Esophagus muscularis mucosa (tissue), 4 donors: ENCODE results near the gene TMX1. TPM values are rescaled to one million over a fixed set of nuclear protein-coding genes. Genes with fewer than 3 reads are reported as not detected.

Experiments used
- DNase-seq: peaks from one replicate; pipeline ENCODE4 v3.0.0-alpha.2; 2017; ENCODE audit errors: extremely low spot score
- H3K27ac ChIP-seq, 4 donors: fragments of 200-600 bp; sonication (generic); replicated peaks in 1 of 4; 1 replicate in 3 of 4; 2 replicates in 1 of 4; pipeline ENCODE4 v1.5.1; 2016 to 2019; ENCODE audit warnings: mild to moderate bottlenecking in 1 of 4
- H3K27me3 ChIP-seq, 4 donors: fragments of 200-600 bp; sonication (generic); one replicate each; pipeline versions ENCODE4 v1.5.1 to v1.6.0; 2016 to 2019
- H3K36me3 ChIP-seq, 4 donors: fragments of 200-600 bp; sonication (generic); one replicate each; pipeline ENCODE4 v1.5.1; 2016 to 2019
- H3K4me1 ChIP-seq, 4 donors: fragments of 200-600 bp; sonication (generic); one replicate each; pipeline ENCODE4 v1.5.1; 2016 to 2019
- H3K4me3 ChIP-seq, 4 donors: fragments of 200-600 bp; sonication (generic); 1 replicate in 2 of 4; 2 replicates in 2 of 4; pipeline ENCODE4 v1.5.1; 2016 to 2019; ENCODE audit warnings: mild to moderate bottlenecking in 4 of 4, moderate library complexity in 1 of 4
- H3K9me3 ChIP-seq, 4 donors: fragments of 200-600 bp; sonication (generic); 1 replicate in 3 of 4; 2 replicates in 1 of 4; pipeline ENCODE4 v1.5.1; 2016 to 2019
- EP300 ChIP-seq: sonication (generic); formaldehyde crosslinking; IDR thresholded peaks from one replicate; pipeline ENCODE4 v1.6.1; 2017; ENCODE audit warnings: antibody characterized with exemption
- POLR2A ChIP-seq: fragments of 450-650 bp; IDR thresholded peaks from one replicate; pipeline ENCODE4 v1.6.1; 2017; ENCODE audit warnings: antibody characterized with exemption, moderate library complexity, mild to moderate bottlenecking, low read depth
- POLR2AphosphoS5 ChIP-seq, 2 donors: sonication (generic); formaldehyde crosslinking; IDR thresholded peaks; one replicate each; pipeline ENCODE4 v1.6.1; 2017; ENCODE audit warnings: antibody characterized with exemption in 2 of 2
- WGBS: methylation state at CpG from one replicate; pipeline ENCODE4 v1.1.5; 2018; 5-methylcytosine and 5-hydroxymethylcytosine counted together
- intact Hi-C: fragments of 100-400 bp; cut with DNase I; formaldehyde crosslinking; loops from one replicate; pipeline ENCODE4 v1.15.1; 2023
- total RNA-seq, 4 donors: library from RNA; depleted of rRNA; stranded (reverse); fragments of >200 nt; gene quantifications; one replicate each; pipeline versions ENCODE4 v1.1.0 to v1.2.1, GENCODE V29; 2016
- TF ChIP-seq, protein P1 (sequence below), 3 experiments: fragments of 200-600 bp in 2 of 3; fragments of 450-650 bp in 1 of 3; sonication (generic) in 2 of 3; IDR thresholded peaks; one replicate each; pipeline ENCODE4 v1.5.1; 2017 to 2019; ENCODE audit warnings: antibody characterized with exemption in 3 of 3, mild to moderate bottlenecking in 2 of 3, moderate library complexity in 1 of 3

Gene TMX1
- total RNA-seq, 4 donors from 2014 or later: 17.6 to 24.1 (median 22.6) TPM

DNA sequence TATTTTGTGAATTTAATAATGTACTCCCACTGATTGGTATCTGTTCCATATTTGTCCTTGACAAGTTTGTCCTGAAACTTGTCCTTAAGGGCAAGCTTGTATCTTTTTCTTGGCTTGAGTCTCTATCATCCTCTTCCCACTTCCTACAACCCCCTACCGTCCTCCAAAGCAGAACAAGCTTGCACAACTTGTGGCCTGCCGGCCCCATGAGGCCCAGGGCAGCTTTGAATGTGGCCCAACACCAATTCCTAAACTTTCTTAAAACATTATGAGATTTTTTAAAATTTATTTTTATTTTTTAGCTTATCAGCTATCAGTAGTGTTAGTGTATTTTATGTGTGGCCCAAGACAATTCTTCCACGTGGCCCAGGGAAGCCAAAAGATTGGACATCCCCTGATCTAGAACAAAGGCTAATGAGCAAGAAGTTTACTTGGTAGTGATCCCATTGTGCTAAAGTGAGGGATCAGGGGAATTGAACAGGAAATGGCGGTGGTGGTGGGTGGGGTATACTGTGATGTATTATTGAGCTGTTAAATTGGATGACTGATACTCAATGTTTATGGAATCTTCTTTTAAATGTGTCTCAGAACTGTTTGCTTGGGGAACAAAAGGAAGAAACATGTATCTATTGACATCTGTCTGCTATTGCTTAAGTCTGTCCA lies 37.8 kb downstream of the TMX1 start:
- no peaks in the 10 kb centered on the region for H3K9me3 ChIP-seq
- H3K36me3 ChIP-seq: no peaks in the 10 kb centered on the region
- WGBS: 75% methylated on average over 4 of the region's 4 CpGs
- TF ChIP-seq EP300: no peak
- no peak for TF ChIP-seq POLR2AphosphoS5 (IDR thresholded peaks at IDR 0.05)
- TF ChIP-seq, protein P1, sequence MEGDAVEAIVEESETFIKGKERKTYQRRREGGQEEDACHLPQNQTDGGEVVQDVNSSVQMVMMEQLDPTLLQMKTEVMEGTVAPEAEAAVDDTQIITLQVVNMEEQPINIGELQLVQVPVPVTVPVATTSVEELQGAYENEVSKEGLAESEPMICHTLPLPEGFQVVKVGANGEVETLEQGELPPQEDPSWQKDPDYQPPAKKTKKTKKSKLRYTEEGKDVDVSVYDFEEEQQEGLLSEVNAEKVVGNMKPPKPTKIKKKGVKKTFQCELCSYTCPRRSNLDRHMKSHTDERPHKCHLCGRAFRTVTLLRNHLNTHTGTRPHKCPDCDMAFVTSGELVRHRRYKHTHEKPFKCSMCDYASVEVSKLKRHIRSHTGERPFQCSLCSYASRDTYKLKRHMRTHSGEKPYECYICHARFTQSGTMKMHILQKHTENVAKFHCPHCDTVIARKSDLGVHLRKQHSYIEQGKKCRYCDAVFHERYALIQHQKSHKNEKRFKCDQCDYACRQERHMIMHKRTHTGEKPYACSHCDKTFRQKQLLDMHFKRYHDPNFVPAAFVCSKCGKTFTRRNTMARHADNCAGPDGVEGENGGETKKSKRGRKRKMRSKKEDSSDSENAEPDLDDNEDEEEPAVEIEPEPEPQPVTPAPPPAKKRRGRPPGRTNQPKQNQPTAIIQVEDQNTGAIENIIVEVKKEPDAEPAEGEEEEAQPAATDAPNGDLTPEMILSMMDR (IDR thresholded peaks at IDR 0.05): no peak
- no peak for TF ChIP-seq POLR2A
- no peaks in the 10 kb centered on the region for H3K4me1 ChIP-seq
- H3K27me3 ChIP-seq: no peaks in the 10 kb centered on the region
- H3K27ac ChIP-seq: no peak overlapping the region
- no peak for DNase-seq
- H3K4me3 ChIP-seq: no peak overlapping the region
- intact Hi-C loops: no loop called here

DNA sequence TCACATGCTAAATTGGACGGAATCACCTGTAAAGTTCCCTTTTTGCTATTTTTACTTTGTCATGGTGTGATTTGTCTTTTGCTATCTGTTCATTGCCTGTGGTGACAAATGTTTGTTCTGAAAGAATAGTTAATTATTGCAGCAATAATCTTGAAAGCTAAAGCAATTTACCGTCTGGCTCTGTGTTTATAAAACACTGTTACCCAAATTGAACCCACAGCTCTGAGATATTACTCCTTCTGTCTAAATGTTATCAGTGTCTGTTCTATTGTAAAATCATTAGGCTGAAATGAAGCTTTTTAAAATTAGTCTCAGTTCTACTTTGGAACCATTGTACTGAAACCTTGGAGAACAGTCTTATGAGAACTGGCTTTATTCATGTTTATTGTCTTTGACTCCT lies 42.5 kb downstream of the TMX1 start:
- DNase-seq: no peak
- H3K4me1 ChIP-seq: peaks cover 0 to 9% (median 0%) of the 10 kb centered on the region in 4 donors
- intact Hi-C loops: loop anchor here (2.0 to 10.0 kb wide), 2 partner anchors 370 to 702 kb away; partner anchors contain the start of gene RTRAF
- 49% methylated on average over 2 of the region's 2 CpGs for WGBS
- TF ChIP-seq POLR2A (no peak), POLR2AphosphoS5 (IDR thresholded peaks at IDR 0.05) (no peak), EP300 (no peak)
- TF ChIP-seq, protein P1 (IDR thresholded peaks at IDR 0.05): no peak
- no peaks in the 10 kb centered on the region for H3K36me3 ChIP-seq
- no peaks in the 10 kb centered on the region for H3K9me3 ChIP-seq
- no peak overlapping the region for H3K27ac ChIP-seq
- H3K27me3 ChIP-seq: no peaks in the 10 kb centered on the region
- no peak overlapping the region for H3K4me3 ChIP-seq

DNA sequence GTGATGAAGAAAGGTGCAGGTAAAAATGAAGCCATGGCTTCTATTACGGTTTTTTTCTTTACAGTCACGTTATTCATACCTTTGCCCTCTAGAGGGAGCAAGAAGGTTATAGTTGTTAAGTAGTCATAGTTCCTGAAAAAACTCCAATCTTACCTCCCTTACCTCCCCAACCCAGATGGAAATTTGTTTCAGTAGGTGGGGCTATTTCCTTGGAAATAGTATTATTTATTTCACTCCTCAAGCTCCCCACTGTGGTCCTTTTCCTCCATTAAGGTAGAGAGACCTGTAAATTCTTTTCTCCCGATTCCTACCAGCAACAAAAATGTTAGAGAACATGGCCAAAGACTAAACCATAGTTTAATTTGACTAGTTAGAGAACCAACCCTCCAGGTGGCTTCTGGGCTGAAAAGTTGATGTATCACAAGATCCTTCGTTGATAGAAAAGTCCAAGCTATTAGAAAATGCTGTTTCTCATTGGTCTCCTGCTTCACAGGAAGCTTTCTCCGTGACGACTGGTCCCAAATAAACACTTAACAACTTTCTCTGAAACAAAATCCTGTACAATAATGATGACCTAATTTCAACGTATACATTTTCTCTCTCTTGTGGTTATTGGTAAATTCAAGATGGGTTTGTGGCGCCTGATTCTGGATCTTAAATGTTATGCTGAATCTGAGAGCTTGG lies 43.5 kb downstream of the TMX1 start:
- H3K4me1 ChIP-seq: peaks cover 0 to 9% (median 0%) of the 10 kb centered on the region in 4 donors
- WGBS: 64% methylated on average over 8 of the region's 8 CpGs
- H3K4me3 ChIP-seq: no peak overlapping the region
- H3K27me3 ChIP-seq: no peaks in the 10 kb centered on the region
- no peaks in the 10 kb centered on the region for H3K36me3 ChIP-seq
- no peaks in the 10 kb centered on the region for H3K9me3 ChIP-seq
- no peak for TF ChIP-seq EP300
- TF ChIP-seq, protein P1 (IDR thresholded peaks at IDR 0.05): peak; percentile 77 to 91 (median 91)
- TF ChIP-seq POLR2AphosphoS5 (IDR thresholded peaks at IDR 0.05): no peak
- TF ChIP-seq POLR2A: no peak
- no peak for DNase-seq
- intact Hi-C loops: loop anchor here (1.0 to 10.0 kb wide), 3 partner anchors 369 to 701 kb away; partner anchors contain the start of gene RTRAF
- H3K27ac ChIP-seq: no peak overlapping the region

DNA sequence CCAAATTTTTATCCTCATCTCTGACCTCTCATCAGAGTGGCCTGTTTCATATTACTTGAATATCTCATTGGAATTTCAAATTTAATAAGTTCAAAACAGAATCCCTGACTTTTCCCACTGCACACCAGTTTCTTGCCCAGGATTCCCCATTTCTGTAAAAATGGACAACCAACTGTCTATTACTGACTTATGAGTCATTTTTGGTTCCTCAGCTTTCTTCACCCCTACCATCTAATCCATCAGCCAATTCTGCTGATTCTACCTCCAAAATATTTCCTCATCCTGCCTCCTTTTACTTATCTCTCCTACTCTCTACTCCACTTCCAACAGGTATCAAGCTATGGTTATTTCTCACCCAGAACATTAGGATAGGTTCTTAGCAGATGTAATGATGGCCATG lies 44.2 kb downstream of the TMX1 start:
- Histone ChIP-seq H3K27ac (no peak overlapping the region), H3K9me3 (no peaks in the 10 kb centered on the region), H3K36me3 (no peaks in the 10 kb centered on the region), H3K27me3 (no peaks in the 10 kb centered on the region), H3K4me3 (no peak overlapping the region), H3K4me1 (peaks cover 0 to 9% (median 0%) of the 10 kb centered on the region in 4 donors)
- TF ChIP-seq POLR2AphosphoS5 (IDR thresholded peaks at IDR 0.05) (no peak), EP300 (no peak), POLR2A (no peak)
- TF ChIP-seq, protein P1 (IDR thresholded peaks at IDR 0.05): no peak
- DNase-seq: no peak
- intact Hi-C loops: loop anchor here (10.0 kb wide), 1 partner anchor 701 kb away; the partner anchor contains the start of gene RTRAF
